Activated naive CD8-positive, alpha-beta T cell (primary cell): ENCODE results near the gene SPRR2B.
"Not testable (repeated sequence)": the region's sequence is repeated elsewhere in the genome, so short reads cannot be mapped to it uniquely, and the experiment has no call there.

Experiments used
- H3K27ac Mint-ChIP-seq: one replicate; pipeline ENCODE4 v1.8.0; 2021; ENCODE audit warnings: mixed read lengths
- H3K27me3 Mint-ChIP-seq: one replicate; pipeline ENCODE4 v1.8.0; 2021; ENCODE audit warnings: mixed read lengths
- H3K36me3 Mint-ChIP-seq: one replicate; pipeline ENCODE4 v1.8.0; 2021; ENCODE audit warnings: mixed read lengths
- H3K4me1 Mint-ChIP-seq: one replicate; pipeline ENCODE4 v1.8.0; 2021; ENCODE audit warnings: low read depth, mixed read lengths
- H3K4me3 Mint-ChIP-seq: one replicate; pipeline ENCODE4 v1.8.0; 2021; ENCODE audit warnings: mild to moderate bottlenecking, mixed read lengths
- H3K9me3 Mint-ChIP-seq: one replicate; pipeline ENCODE4 v1.8.0; 2021; ENCODE audit warnings: low read depth, mixed read lengths

The SPRR2B gene

GRCh38 chr1:153021829-153022228 is 49.6 kb downstream of the SPRR2B start:
- peaks cover 36% of the 10 kb centered on the region for H3K27me3 Mint-ChIP-seq
- not testable (repeated sequence) for H3K9me3 Mint-ChIP-seq

More at GRCh38 chr1:153021829-153022228, 49.6 kb downstream of the SPRR2B start:
- not testable (repeated sequence) for H3K27ac Mint-ChIP-seq, H3K4me3 Mint-ChIP-seq, H3K36me3 Mint-ChIP-seq, H3K4me1 Mint-ChIP-seq
